Mesendoderm (in vitro differentiated cells): ENCODE measurements around the gene SH2B3.

ENCODE experiments used
- DNase-seq: peaks from one replicate; pipeline ENCODE4 v3.0.0; 2013
- H2AK5ac ChIP-seq: 2 replicates; pipeline ENCODE4 v1.6.1; 2013; ENCODE audit warnings: low read length, inconsistent platforms
- H2BK120ac ChIP-seq: 2 replicates; pipeline ENCODE4 v1.6.1; 2013; ENCODE audit warnings: low read depth, mild to moderate bottlenecking, low read length, moderate library complexity, mixed read lengths
- H2BK15ac ChIP-seq: replicated peaks from 2 replicates; pipeline ENCODE4 v1.6.1; 2013; ENCODE audit warnings: low read depth, mild to moderate bottlenecking, moderate library complexity
- H2BK5ac ChIP-seq: 2 replicates; pipeline ENCODE4 v1.6.1; 2013; ENCODE audit warnings: low read length, inconsistent platforms
- H3K18ac ChIP-seq: 2 replicates; pipeline ENCODE4 v1.6.1; 2013; ENCODE audit warnings: mild to moderate bottlenecking, low read length, mixed read lengths
- H3K23ac ChIP-seq: one replicate; pipeline ENCODE4 v1.6.1; 2013; ENCODE audit warnings: low read length
- H3K27ac ChIP-seq: 2 replicates; pipeline ENCODE4 v1.5.1; 2013; ENCODE audit warnings: low read depth, mild to moderate bottlenecking, inconsistent platforms, low read length, moderate library complexity
- H3K27me3 ChIP-seq: 2 replicates; pipeline ENCODE4 v1.6.1; 2013; ENCODE audit warnings: low read length, control low read depth, mild to moderate bottlenecking, inconsistent platforms; ENCODE audit not compliant: insufficient read depth, poor library complexity
- H3K36me3 ChIP-seq: 2 replicates; pipeline ENCODE4 v1.6.1; 2013; ENCODE audit warnings: low read length, inconsistent platforms; ENCODE audit not compliant: control insufficient read depth, insufficient read depth
- H3K4ac ChIP-seq: one replicate; pipeline ENCODE4 v1.6.1; 2013; ENCODE audit warnings: low read depth, mild to moderate bottlenecking, low read length, moderate library complexity
- H3K4me1 ChIP-seq: 2 replicates; pipeline ENCODE4 v1.6.1; 2013; ENCODE audit warnings: low read depth, low read length, inconsistent platforms; ENCODE audit not compliant: control insufficient read depth
- H3K4me2 ChIP-seq: 2 replicates; pipeline ENCODE4 v1.6.1; 2013; ENCODE audit warnings: low read length
- H3K4me3 ChIP-seq: 2 replicates; pipeline ENCODE4 v1.5.1; 2013; ENCODE audit warnings: mild to moderate bottlenecking, low read length
- H3K56ac ChIP-seq: one replicate; pipeline ENCODE4 v1.6.1; 2013; ENCODE audit warnings: low read length
- H3K79me1 ChIP-seq: 2 replicates; pipeline ENCODE4 v1.6.1; 2013; ENCODE audit warnings: low read length, inconsistent platforms
- H3K79me2 ChIP-seq: 2 replicates; pipeline ENCODE4 v1.6.1; 2013; ENCODE audit warnings: mild to moderate bottlenecking, low read length; ENCODE audit not compliant: control insufficient read depth, insufficient read depth
- H3K9ac ChIP-seq: 2 replicates; pipeline ENCODE4 v1.6.1; 2013; ENCODE audit warnings: low read length, inconsistent platforms
- H4K5ac ChIP-seq: one replicate; pipeline ENCODE4 v1.6.1; 2013; ENCODE audit warnings: low read length
- H4K8ac ChIP-seq: one replicate; pipeline ENCODE4 v1.6.1; 2013; ENCODE audit warnings: low read depth, mild to moderate bottlenecking, control low read depth, low read length, moderate library complexity
- WGBS: extraction: QIAGEN DNeasy Blood & Tissue Kit; methylation state at CpG from one replicate; pipeline ENCODE4 v1.1.7; 2013; ENCODE audit warnings: low lambda C conversion rate, missing lambda C conversion rate; ENCODE audit not compliant: insufficient coverage; ENCODE audit errors: extremely low coverage; 5-methylcytosine and 5-hydroxymethylcytosine counted together

The SH2B3 gene

DNA sequence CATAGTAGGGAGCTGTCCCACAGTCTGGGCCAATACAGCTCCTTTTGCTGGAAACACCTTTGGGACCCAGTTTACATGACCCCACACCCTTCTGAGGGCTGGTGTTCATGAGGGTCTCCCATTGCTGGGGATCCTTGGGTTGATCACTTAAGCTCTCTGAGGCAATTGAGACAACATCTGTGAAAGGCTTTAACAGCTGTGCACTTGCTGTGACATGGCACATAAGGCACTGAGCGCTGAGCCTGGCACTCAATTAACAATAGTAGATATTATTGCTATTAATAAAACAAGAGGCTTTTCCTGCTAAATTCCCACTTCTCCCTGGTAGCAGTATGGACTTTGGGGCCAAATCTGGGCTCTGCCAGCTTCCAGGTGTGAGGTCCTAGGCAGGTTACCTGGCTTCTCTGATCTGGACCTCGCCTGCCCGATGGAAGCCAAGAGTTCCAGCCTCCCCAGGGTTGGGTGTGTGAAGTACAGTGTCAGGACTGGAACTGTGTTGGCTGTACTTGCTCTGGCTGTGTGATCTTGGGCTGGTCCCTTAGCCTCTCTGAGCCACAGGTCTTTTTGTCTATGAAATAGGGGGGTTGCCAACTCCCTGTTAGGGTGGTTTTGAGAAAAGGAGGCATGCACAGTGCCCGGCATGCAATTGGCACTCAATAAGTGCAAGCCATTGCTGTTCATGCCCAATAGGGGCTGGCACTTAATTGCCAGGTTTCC lies 3.1 kb downstream of the SH2B3 start:
- Histone ChIP-seq H3K9ac (peak overlapping the region; percentile 2), H3K4me3 (no peak overlapping the region), H2BK120ac (no peak overlapping the region), H3K27ac (peak overlapping the region; percentile 89), H3K18ac (no peak overlapping the region), H3K4ac (no peak overlapping the region), H3K27me3 (no peaks in the 10 kb centered on the region), H3K79me1 (peaks cover 26% of the 10 kb centered on the region), H3K4me1 (peaks cover 41% of the 10 kb centered on the region), H4K8ac (no peak overlapping the region), H4K5ac (no peak overlapping the region), H3K36me3 (no peaks in the 10 kb centered on the region), H2AK5ac (no peak overlapping the region), H2BK15ac (no peak overlapping the region), H3K4me2 (no peak overlapping the region), H3K79me2 (peaks cover 67% of the 10 kb centered on the region), H3K23ac (no peak overlapping the region), H3K56ac (peak overlapping the region; percentile 58), H2BK5ac (no peak overlapping the region)
- no CpG with 5 or more reads among the region's 4 CpGs for WGBS
- DNase-seq = no peak

DNA sequence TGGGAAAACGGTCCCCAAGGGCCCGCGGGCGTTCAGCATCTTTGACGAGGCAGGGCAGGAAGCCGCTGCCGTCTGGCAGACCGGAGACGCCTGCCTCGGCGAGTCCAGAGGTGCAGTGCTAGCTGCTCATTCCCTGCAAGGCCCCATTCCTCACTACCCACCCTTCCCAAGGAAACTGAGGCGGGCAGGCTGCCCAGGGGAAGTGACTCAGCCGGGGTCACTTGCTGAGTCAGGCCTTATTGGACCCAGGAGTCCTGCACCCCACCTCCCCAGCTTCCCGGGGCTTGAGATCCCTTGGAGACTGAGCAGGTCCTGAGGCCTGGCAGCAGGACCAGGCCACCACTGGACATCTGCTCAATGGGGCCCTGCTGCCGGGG lies 3.7 kb downstream of the SH2B3 start:
- peak overlapping the region; percentile 27 for H2AK5ac ChIP-seq
- no peak overlapping the region for H4K8ac ChIP-seq
- H3K79me2 ChIP-seq = peaks cover 72% of the 10 kb centered on the region
- H3K4me2 ChIP-seq = no peak overlapping the region
- H3K23ac ChIP-seq = no peak overlapping the region
- no peak overlapping the region for H2BK5ac ChIP-seq
- peak overlapping the region; percentile 60 for H3K18ac ChIP-seq
- H3K27me3 ChIP-seq = no peaks in the 10 kb centered on the region
- no peak overlapping the region for H4K5ac ChIP-seq
- no peak overlapping the region for H2BK15ac ChIP-seq
- peaks cover 43% of the 10 kb centered on the region for H3K4me1 ChIP-seq
- H3K27ac ChIP-seq = peak overlapping the region; percentile 89
- no peak overlapping the region for H3K4me3 ChIP-seq
- H2BK120ac ChIP-seq = no peak overlapping the region
- peak overlapping the region; percentile 58 for H3K56ac ChIP-seq
- H3K9ac ChIP-seq = peak overlapping the region; percentile 2
- H3K36me3 ChIP-seq = no peaks in the 10 kb centered on the region
- peaks cover 28% of the 10 kb centered on the region for H3K79me1 ChIP-seq
- no CpG with 5 or more reads among the region's 15 CpGs for WGBS
- DNase-seq = no peak
- H3K4ac ChIP-seq = peak overlapping the region; percentile 57

DNA sequence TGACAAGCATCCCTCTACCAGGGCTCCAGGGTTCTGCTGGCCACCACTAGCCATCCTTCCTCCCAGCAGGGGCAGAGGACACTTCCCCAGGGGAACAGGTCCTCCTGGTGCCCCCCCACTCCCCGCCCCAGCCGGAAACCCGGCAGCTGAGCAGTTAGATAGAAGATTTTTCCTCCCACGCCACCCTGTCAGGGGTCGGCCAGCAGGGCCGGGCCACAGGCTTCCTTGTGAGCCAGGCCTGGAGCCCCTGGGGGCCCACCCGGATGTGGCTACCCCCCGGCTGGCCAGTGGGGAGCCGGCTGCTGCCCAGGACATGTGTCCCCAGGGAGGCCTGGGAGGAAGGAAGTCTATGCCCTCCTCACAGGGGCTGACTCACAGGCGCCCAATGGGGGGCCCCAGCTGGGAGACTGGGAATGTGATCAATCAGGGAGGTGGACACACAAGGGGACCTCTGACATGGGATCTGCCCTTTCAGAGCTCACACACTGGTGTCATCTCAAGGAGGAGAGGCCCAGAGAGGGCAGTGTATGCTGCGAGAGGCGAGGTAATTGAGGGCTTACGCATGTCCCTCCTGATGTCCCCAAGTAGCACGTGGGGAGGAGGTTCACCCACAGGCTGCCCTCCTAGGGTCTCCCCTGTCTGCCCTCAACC lies 4.2 kb downstream of the SH2B3 start:
- H2BK5ac ChIP-seq = peak overlapping the region; percentile 75
- H3K56ac ChIP-seq = peak overlapping the region; percentile 77
- H3K4me2 ChIP-seq = no peak overlapping the region
- H3K36me3 ChIP-seq = no peaks in the 10 kb centered on the region
- peak; percentile 79 for DNase-seq
- no peak overlapping the region for H4K5ac ChIP-seq
- peak overlapping the region; percentile 71 for H2AK5ac ChIP-seq
- H3K23ac ChIP-seq = peak overlapping the region; percentile 48
- peaks cover 41% of the 10 kb centered on the region for H3K4me1 ChIP-seq
- peaks cover 77% of the 10 kb centered on the region for H3K79me2 ChIP-seq
- no peak overlapping the region for H3K4me3 ChIP-seq
- H3K9ac ChIP-seq = peak overlapping the region; percentile 41
- H2BK120ac ChIP-seq = no peak overlapping the region
- H3K79me1 ChIP-seq = peaks cover 31% of the 10 kb centered on the region
- peak overlapping the region; percentile 57 for H3K4ac ChIP-seq
- H3K27ac ChIP-seq = peak overlapping the region; percentile 89
- no CpG with 5 or more reads among the region's 14 CpGs for WGBS
- H3K27me3 ChIP-seq = no peaks in the 10 kb centered on the region
- H2BK15ac ChIP-seq = no peak overlapping the region
- peak overlapping the region; percentile 60 for H3K18ac ChIP-seq
- H4K8ac ChIP-seq = no peak overlapping the region

DNA sequence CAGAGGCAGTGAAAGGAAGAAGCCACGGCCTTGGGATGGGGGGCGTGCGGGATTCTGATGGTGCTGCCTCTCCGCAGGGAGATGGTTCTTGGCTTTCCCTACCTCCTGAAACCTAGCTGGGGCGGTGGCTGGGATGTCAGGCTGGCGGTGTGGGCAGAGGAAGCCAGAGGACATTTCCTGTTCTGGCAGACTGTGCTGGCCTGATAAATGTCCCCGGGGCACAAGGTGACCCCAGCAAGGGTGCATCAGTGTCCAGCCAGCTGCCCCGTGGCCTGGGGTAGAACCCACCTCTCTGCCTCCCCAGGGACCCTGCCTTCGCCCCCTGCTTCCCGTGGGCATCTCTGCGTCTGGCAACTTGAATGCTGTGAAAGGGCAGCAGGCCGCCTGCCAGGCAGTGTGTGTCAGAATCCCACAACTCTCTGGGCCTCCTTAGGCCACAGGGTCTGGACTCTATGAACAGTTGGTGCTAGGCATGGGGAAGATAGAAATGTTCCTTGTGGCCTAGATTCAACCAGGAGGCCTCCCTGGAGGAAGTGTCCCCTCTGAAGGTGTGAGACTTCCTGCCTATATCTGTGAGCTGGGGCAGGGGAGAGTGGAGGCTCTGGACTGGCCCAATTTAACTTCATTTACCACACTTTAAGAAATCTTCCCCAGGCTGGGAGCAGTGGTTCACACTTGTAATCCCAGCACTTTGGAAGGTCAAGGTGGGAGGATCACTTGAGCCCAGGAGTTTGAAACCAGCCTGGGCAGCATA lies 4.9 kb downstream of the SH2B3 start:
- no peak for DNase-seq
- H4K5ac ChIP-seq = no peak overlapping the region
- H3K79me1 ChIP-seq = peaks cover 32% of the 10 kb centered on the region
- peaks cover 41% of the 10 kb centered on the region for H3K4me1 ChIP-seq
- H3K27me3 ChIP-seq = no peaks in the 10 kb centered on the region
- no peak overlapping the region for H4K8ac ChIP-seq
- no peak overlapping the region for H3K4me2 ChIP-seq
- peaks cover 81% of the 10 kb centered on the region for H3K79me2 ChIP-seq
- peak overlapping the region; percentile 93 for H2BK5ac ChIP-seq
- no peak overlapping the region for H2BK15ac ChIP-seq
- peak overlapping the region; percentile 41 for H3K9ac ChIP-seq
- peak overlapping the region; percentile 84 for H3K4ac ChIP-seq
- peak overlapping the region; percentile 89 for H3K27ac ChIP-seq
- no peak overlapping the region for H3K4me3 ChIP-seq
- H3K56ac ChIP-seq = peak overlapping the region; percentile 77
- no peak overlapping the region for H2BK120ac ChIP-seq
- H3K23ac ChIP-seq = peak overlapping the region; percentile 48
- H3K18ac ChIP-seq = peak overlapping the region; percentile 60
- peak overlapping the region; percentile 78 for H2AK5ac ChIP-seq
- H3K36me3 ChIP-seq = no peaks in the 10 kb centered on the region
- no CpG with 5 or more reads among the region's 12 CpGs for WGBS

DNA sequence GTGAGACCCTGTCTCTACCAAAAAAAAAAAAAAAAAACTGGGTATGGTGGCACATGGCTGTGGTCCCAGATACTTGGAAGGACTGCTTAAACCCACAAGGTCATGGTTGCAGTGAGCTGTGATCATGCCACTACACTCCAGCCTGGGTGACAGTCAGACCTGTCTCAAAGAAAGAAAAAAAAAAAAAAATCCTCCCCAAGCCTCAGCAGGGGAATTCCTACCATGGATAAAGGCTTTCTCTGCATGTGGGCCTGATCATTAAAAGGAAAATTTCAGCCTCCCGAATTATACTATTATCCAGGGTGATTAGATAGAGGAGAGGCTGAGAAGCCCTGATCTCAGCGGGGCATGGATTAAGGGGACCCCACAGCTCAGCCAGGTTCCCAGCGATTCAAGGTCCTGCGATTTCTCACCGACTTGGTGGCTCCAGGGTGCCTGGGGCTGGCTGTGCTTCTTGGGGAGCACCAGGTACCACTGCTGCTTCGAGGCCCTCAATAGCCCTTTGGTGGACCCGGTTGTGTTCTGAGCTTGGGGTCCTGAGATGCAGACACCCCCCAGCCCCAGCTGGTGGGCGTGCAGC lies 5.6 kb downstream of the SH2B3 start:
- H4K5ac ChIP-seq = no peak overlapping the region
- peak overlapping the region; percentile 17 for H4K8ac ChIP-seq
- H2BK15ac ChIP-seq = no peak overlapping the region
- H2BK120ac ChIP-seq = peak overlapping the region; percentile 16
- H3K4ac ChIP-seq = no peak overlapping the region
- peaks cover 41% of the 10 kb centered on the region for H3K4me1 ChIP-seq
- no peak overlapping the region for H3K4me3 ChIP-seq
- H3K4me2 ChIP-seq = no peak overlapping the region
- H3K23ac ChIP-seq = no peak overlapping the region
- H3K27ac ChIP-seq = peak overlapping the region; percentile 89
- peaks cover 32% of the 10 kb centered on the region for H3K79me1 ChIP-seq
- no CpG with 5 or more reads among the region's 8 CpGs for WGBS
- H3K9ac ChIP-seq = peak overlapping the region; percentile 44
- H3K27me3 ChIP-seq = no peaks in the 10 kb centered on the region
- H3K56ac ChIP-seq = peak overlapping the region; percentile 46
- H3K79me2 ChIP-seq = peaks cover 82% of the 10 kb centered on the region
- no peak for DNase-seq
- H3K36me3 ChIP-seq = no peaks in the 10 kb centered on the region
- peak overlapping the region; percentile 51 for H3K18ac ChIP-seq
- peak overlapping the region; percentile 57 for H2AK5ac ChIP-seq
- peak overlapping the region; percentile 88 for H2BK5ac ChIP-seq
